Measurements from ENCODE around the gene PRKCA.
"Not testable (repeated sequence)": the region's sequence is repeated elsewhere in the genome, so short reads cannot be mapped to it uniquely, and the experiment has no call there.

Gene PRKCA

GRCh38 chr17:66479230-66479889, 176.9 kb downstream of the PRKCA start:
- peak; percentile 91 for TF ChIP-seq ZNF8 (CRISPR knock-in tag; IDR thresholded peaks at IDR 0.05)
- not testable (repeated sequence) for ATAC-seq

GRCh38 chr17:66480243-66480642, 177.8 kb downstream of the PRKCA start:
- ATAC-seq: no peak

GRCh38 chr17:66480802-66481201, 178.4 kb downstream of the PRKCA start:
- TF ChIP-seq CSDC2 (CRISPR knock-in tag; IDR thresholded peaks at IDR 0.05) (no peak), SNAI2 (CRISPR knock-in tag; IDR thresholded peaks at IDR 0.05) (no peak), ZFP3 (CRISPR knock-in tag; IDR thresholded peaks at IDR 0.05) (no peak), ZC3H10 (CRISPR knock-in tag; IDR thresholded peaks at IDR 0.05) (no peak), ZFP30 (CRISPR knock-in tag; IDR thresholded peaks at IDR 0.05) (no peak), BACH2 (CRISPR knock-in tag; IDR thresholded peaks at IDR 0.05; ENCODE audit: borderline replicate concordance) (no peak), TCF4 (CRISPR knock-in tag; IDR thresholded peaks at IDR 0.05; ENCODE audit: borderline replicate concordance) (no peak), TOX (CRISPR knock-in tag; IDR thresholded peaks at IDR 0.05; ENCODE audit: borderline replicate concordance) (no peak), GLIS3 (CRISPR knock-in tag; IDR thresholded peaks at IDR 0.05) (no peak), POU6F1 (CRISPR knock-in tag; IDR thresholded peaks at IDR 0.05; ENCODE audit: borderline replicate concordance, low read depth) (no peak), RARB (CRISPR knock-in tag; IDR thresholded peaks at IDR 0.05) (no peak), PPARA (CRISPR knock-in tag; IDR thresholded peaks at IDR 0.05; ENCODE audit: borderline replicate concordance) (no peak)
- ATAC-seq: no peak

More at GRCh38 chr17:66480243-66480642, 177.8 kb downstream of the PRKCA start:
- no peak for TF ChIP-seq PATZ1 (CRISPR knock-in tag; IDR thresholded peaks at IDR 0.05; ENCODE audit: borderline replicate concordance)
- no peak for TF ChIP-seq OSR1 (CRISPR knock-in tag; IDR thresholded peaks at IDR 0.05)
- no peak for TF ChIP-seq SNAI2 (CRISPR knock-in tag; IDR thresholded peaks at IDR 0.05)
- TF ChIP-seq ZFP30 (CRISPR knock-in tag; IDR thresholded peaks at IDR 0.05): no peak
- TF ChIP-seq CREB5 (CRISPR knock-in tag; IDR thresholded peaks at IDR 0.05; ENCODE audit: low read depth): no peak
- TF ChIP-seq CSDC2 (CRISPR knock-in tag; IDR thresholded peaks at IDR 0.05): no peak
- TF ChIP-seq ZNF8 (CRISPR knock-in tag; IDR thresholded peaks at IDR 0.05): no peak
- no peak for TF ChIP-seq ARNTL (CRISPR knock-in tag; IDR thresholded peaks at IDR 0.05; ENCODE audit: borderline replicate concordance, low read depth)
- TF ChIP-seq PPARA (CRISPR knock-in tag; IDR thresholded peaks at IDR 0.05; ENCODE audit: borderline replicate concordance): no peak
- no peak for TF ChIP-seq ESRRG (CRISPR knock-in tag; IDR thresholded peaks at IDR 0.05)
- TF ChIP-seq ISL1 (CRISPR knock-in tag; IDR thresholded peaks at IDR 0.05): no peak
- TF ChIP-seq ZFP3 (CRISPR knock-in tag; IDR thresholded peaks at IDR 0.05): no peak
- no peak for TF ChIP-seq ZNF70 (CRISPR knock-in tag; IDR thresholded peaks at IDR 0.05)
- no peak for TF ChIP-seq ZNF565 (CRISPR knock-in tag; conservative IDR thresholded peaks at IDR 0.05; ENCODE audit: low read depth)
- TF ChIP-seq GLIS3 (CRISPR knock-in tag; IDR thresholded peaks at IDR 0.05): no peak
- TF ChIP-seq CSRNP3 (CRISPR knock-in tag; IDR thresholded peaks at IDR 0.05): no peak
- no peak for TF ChIP-seq TCF4 (CRISPR knock-in tag; IDR thresholded peaks at IDR 0.05; ENCODE audit: borderline replicate concordance)
- no peak for TF ChIP-seq RARB (CRISPR knock-in tag; IDR thresholded peaks at IDR 0.05)
- TF ChIP-seq ZC3H10 (CRISPR knock-in tag; IDR thresholded peaks at IDR 0.05): no peak
- no peak for TF ChIP-seq BACH2 (CRISPR knock-in tag; IDR thresholded peaks at IDR 0.05; ENCODE audit: borderline replicate concordance)

GRCh38 chr17:66481271-66481670, 178.9 kb downstream of the PRKCA start:
- no peak for ATAC-seq
- TF ChIP-seq PATZ1 (CRISPR knock-in tag; IDR thresholded peaks at IDR 0.05; ENCODE audit: borderline replicate concordance) (no peak), POU6F1 (CRISPR knock-in tag; IDR thresholded peaks at IDR 0.05; ENCODE audit: borderline replicate concordance, low read depth) (no peak), PPARA (CRISPR knock-in tag; IDR thresholded peaks at IDR 0.05; ENCODE audit: borderline replicate concordance) (no peak), TCF4 (CRISPR knock-in tag; IDR thresholded peaks at IDR 0.05; ENCODE audit: borderline replicate concordance) (no peak), TSHZ2 (CRISPR knock-in tag; IDR thresholded peaks at IDR 0.05) (no peak)
